GM12872 (cell line): ENCODE results near the gene F11R.

ENCODE experiments used
- TF ChIP-seq, protein P1 (sequence below): IDR thresholded peaks from 3 replicates; pipeline ENCODE4 v1.5.1; 2011; ENCODE audit warnings: low read depth, mild to moderate bottlenecking, low read length, moderate library complexity; ENCODE audit not compliant: insufficient read depth

The F11R gene

DNA sequence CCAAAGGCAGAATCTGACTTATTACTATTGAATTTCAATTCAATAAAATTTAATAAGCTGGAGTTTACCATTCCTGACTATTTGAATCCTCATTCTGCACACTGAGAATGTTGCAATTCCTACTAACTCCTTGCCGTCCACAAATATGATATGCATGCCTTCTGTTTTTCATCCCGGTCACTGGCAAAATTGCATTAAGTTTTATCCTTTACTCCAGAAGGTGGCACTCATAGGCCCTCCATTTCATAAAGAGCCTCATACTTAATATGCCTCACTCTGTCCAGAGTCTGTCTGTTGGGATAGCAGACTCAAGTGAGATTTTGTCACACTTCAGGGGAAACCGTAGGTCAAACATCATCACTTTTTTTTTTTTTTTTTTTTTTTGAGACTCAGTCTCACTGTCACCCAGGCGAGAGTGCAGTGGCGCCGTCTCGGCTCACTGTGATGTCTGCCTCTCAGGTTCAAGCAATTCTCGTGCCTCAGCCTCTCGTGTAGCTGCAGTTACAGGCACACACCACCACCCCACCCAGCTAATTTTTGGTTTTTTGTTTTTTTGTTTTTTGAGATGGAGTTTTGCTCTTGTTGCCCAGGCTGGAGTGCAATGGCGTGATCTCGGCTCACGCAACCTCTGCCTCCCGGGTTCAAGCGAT lies 27.3 kb downstream of the F11R start:
- TF ChIP-seq, protein P1, sequence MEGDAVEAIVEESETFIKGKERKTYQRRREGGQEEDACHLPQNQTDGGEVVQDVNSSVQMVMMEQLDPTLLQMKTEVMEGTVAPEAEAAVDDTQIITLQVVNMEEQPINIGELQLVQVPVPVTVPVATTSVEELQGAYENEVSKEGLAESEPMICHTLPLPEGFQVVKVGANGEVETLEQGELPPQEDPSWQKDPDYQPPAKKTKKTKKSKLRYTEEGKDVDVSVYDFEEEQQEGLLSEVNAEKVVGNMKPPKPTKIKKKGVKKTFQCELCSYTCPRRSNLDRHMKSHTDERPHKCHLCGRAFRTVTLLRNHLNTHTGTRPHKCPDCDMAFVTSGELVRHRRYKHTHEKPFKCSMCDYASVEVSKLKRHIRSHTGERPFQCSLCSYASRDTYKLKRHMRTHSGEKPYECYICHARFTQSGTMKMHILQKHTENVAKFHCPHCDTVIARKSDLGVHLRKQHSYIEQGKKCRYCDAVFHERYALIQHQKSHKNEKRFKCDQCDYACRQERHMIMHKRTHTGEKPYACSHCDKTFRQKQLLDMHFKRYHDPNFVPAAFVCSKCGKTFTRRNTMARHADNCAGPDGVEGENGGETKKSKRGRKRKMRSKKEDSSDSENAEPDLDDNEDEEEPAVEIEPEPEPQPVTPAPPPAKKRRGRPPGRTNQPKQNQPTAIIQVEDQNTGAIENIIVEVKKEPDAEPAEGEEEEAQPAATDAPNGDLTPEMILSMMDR, result no peak

DNA sequence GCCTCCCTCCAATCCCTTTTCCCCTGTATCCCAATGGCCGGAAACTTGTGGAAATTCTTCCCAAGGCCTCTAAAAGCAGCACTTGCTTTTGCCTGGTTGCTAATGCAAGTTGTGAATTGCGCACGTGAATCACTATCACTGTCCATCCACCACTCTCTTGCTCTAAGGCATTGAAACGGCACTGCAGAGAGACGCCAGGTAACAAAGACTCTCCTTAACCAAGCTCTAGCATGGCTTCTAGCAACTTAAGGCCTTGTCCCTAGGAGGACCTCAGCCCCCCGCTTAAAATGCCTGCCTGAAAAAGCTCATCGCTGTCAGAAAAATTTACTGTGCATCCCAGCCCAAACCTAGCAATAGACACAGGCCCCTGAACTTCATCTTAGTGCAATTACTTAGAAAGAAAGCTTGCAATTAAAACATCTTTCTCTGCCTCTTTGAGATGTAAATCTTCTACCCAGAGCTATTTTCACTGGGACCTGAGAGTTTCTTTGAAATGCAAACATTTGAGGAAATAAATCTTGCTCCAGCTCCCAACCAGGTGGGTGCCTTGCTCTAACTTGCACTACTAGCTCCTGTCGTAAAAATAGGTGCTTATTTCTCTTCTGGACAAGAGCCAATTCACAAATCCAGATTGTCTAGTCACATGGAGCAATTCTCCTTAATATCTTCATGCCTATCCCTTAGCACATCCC lies 33.4 kb downstream of the F11R start:
- TF ChIP-seq, protein P1, result no peak

DNA sequence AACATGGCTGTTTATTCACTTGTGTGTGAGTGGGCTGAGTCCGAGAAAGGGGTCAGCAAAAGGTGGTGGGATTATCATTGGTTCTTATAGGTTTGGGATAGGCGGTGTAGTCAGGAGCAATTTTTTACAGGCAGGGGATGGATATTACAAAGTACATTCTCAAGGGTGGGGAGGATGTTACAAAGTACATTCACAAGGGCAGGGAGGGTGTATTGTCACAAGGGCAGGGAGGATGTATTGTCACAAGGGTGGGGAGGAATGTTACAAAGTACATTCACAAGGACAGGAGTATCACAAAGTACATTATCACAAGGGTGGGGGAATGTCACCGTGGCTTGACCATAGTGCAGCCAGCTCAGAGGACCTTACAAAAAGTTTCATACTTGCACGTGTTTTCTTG lies 35.2 kb downstream of the F11R start:
- TF ChIP-seq, protein P1, result no peak

DNA sequence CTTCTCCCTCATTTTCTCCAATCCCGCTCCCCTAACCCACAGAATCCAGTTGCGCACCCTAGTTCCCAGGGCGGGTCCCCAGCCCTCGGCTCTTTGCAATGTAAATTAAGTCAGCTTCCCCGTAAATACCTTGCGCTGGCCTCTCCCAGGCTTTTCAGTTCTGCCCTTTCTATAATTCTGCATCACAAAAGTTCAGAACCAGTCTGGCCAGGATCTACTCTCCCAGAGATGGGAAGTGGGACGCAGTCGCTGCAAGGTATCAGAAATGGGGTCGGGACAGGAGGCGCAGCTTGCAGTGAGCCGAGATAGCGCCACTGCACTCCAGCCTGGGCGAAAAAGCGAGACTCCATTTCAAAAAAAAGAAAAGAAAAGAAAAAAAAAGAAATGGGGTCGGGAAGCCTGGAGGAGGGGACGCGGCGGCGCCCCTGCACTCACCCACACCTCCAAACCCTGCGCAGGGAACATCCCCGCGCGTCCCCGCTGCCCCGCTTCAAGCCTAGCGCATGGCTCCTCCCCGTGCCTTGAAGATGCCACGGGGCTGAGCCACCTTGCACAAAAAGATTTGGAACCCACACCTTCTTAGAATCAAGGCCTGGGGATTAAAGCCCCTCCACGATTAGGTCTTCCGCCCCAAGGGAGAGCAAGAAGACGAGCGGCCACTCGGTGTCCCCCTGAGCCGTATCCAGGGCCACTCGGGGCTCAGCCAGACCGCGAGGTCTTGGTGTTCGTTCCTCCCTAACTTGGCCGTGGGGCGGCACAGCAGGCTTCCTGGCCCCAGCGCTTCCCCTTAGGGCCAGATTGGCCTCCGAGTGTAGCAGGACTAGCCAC lies 39.2 kb downstream of the F11R start:
- TF ChIP-seq, protein P1, result no peak

DNA sequence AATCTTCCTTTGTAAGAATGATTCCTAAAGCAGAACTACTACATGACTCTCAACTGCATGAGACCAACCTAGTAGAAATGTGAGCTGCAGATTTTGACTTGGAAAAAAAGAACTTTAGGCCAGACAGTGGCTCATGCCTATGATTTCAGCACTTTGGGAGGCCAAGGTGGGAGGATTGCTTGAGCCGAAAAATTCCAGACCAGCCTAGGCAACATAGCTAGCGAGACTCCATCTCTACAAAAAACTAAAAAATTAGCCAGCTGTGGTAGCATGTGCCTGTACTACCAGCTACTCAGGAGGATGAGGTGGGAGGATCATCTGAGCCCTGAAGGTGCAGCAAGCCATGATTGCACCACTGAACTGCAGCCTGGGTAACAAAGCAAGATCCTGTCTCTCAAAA lies 41.7 kb downstream of the F11R start:
- TF ChIP-seq, protein P1, result no peak

DNA sequence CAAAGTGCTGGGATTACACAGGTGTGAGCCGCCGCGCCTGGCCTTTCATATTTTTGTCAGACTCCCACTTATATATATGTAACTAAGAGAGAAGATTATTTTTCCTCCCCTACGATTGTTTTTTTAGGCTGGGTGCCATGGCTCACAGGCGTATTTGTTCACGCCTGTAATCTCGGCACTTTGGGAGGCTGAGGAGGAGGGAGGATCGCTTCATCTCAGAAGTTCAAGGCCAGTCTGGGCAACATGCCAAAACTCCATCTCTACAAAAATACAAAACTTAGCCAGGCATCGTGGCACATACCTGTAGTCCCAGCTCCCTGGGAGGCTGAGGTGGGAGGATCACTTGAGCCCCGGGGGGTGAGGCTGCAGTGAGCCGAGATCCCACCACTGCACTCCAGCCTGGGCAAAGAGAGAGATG lies 42.4 kb downstream of the F11R start:
- TF ChIP-seq, protein P1, result no peak

DNA sequence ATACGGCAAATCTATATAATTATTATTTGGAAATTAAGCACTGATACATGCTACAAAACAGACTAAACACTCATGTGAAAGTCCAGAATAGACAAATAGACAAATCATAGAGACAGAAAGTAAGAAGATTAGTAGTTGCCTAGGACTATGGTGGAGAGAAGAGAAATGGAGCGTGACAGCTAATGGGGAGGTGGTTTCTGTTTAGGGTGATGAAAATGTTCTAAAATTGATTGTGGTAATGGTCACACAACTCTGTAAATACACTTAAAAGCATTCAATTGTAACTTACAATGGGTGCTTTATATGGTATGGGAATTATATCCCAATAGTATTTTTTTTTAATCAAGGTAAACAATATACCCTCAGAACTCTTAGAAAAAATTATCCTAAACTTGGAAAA lies 45.9 kb downstream of the F11R start:
- TF ChIP-seq, protein P1, result no peak
